AG10803 (cell line): ENCODE data around the gene FGF1.

Experiments
- DNase-seq: peaks from one replicate; pipeline ENCODE4 v3.0.0; 2010; ENCODE audit warnings: low read depth
- H3K4me3 ChIP-seq: 2 replicates; pipeline ENCODE4 v1.5.1; 2011; ENCODE audit warnings: mild to moderate bottlenecking, low read length, control low read depth
- CTCF ChIP-seq: conservative IDR thresholded peaks from 2 replicates; pipeline ENCODE4 v1.5.1; 2011; ENCODE audit warnings: mild to moderate bottlenecking, low read length, control low read depth, inconsistent platforms

Gene FGF1

GRCh38 chr5:142544946-142545649 lies 140.8 kb downstream of the FGF1 start:
- H3K4me3 ChIP-seq, result no peak overlapping the region
- TF ChIP-seq CTCF, result no peak
- DNase-seq, result peak; percentile 49

- DNase-seq, result peak; percentile 67
- no peak for TF ChIP-seq CTCF
- H3K4me3 ChIP-seq, result no peak overlapping the region
These were observed 141.7 kb downstream of the FGF1 start for GRCh38 chr5:142544071-142544753.

- no peak overlapping the region for H3K4me3 ChIP-seq
- peak; percentile 42 for TF ChIP-seq CTCF
- peak; percentile 71 for DNase-seq
These were observed 143.0 kb downstream of the FGF1 start for GRCh38 chr5:142542906-142543305.
